ENCODE measurements around the gene USH2A.

- TF ChIP-seq CTCF (IDR thresholded peaks at IDR 0.05): no peak
- TF ChIP-seq POLR2AphosphoS5 (IDR thresholded peaks at IDR 0.05): no peak
Observed at GRCh38 chr1:216184126-216184680, 239.0 kb downstream of the USH2A start.
